ENCODE data around the gene WASHC2C.
"Not testable (repeated sequence)": the region's sequence is repeated elsewhere in the genome, so short reads cannot be mapped to it uniquely, and the experiment has no call there.

- not testable (repeated sequence) for TF ChIP-seq TAF1 (IDR thresholded peaks at IDR 0.05; ENCODE audit: borderline replicate concordance, low read depth, low read length); POLR2AphosphoS5 (IDR thresholded peaks at IDR 0.05; ENCODE audit: low read depth, low read length); POLR2A (IDR thresholded peaks at IDR 0.05; ENCODE audit: low read depth, low read length)
Observed at GRCh38 chr10:45761622-45762021, 34.6 kb downstream of the WASHC2C start.

All from GM12892 (cell line).